ENCODE data around the gene ST6GAL2.

ST6GAL2 gene

DNA sequence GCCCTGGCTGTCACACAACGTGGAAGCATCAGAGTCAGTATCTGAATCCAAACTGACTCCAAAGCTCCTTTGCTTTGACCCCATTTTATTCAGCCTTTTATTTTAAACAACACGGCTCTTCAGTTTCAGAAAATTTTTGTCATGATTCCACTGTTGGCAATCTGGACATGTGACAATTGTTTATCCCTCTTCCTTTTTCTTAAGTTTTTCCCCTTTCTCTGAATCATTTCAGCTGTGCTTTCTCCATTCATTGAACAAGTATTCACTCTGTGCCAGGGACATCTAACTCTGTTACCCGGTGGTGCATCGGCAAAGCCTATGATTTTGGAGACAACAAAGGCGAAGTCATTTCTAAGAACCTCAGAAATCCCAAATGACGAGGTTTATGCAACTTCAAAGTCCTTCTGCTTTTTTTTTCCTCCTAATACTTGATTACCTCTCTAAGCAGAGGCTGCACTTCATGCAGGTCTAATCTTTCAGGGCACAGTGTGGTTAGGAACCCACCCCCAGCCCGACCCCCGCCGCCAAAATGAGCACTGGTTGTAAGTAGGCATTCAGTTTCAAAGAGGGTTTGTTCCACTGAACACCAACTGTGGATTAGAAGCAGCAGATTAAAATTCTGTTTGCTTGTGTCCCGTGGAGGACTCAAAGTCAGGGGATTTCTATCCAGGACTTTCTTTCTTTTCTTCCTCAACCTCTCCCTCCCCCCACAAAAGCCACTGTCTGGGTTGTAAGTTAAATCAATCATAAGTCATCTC is 18.6 kb downstream of the ST6GAL2 start:
- in situ Hi-C loops (cut with HindIII; ENCODE audit: low pct_ligation_motif_present, low pct_unique_long_range_greater_than_20kb, low sequenced_read_pairs) = no loop called here
- no peak for DNase-seq

DNA sequence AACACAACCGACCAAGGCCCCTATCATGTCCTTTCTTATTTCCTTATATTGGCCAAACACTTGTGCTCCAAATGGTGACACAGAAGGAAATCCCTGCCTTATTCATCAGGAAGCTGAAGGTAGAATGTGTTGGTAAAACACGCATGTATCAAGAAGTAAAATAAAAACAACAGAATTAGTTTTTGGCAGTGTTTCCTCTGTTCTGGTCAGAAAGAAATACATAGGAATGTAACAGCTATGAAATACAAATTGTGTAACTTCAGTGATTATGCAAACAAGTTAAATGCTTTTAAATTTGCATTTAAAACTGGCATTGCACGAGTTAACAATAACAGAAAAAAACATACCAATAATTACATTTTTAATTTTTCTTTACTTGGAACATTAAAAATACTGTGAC is 19.3 kb downstream of the ST6GAL2 start:
- in situ Hi-C loops (cut with HindIII; ENCODE audit: low pct_ligation_motif_present, low pct_unique_long_range_greater_than_20kb, low sequenced_read_pairs) = no loop called here
- no peak for DNase-seq

DNA sequence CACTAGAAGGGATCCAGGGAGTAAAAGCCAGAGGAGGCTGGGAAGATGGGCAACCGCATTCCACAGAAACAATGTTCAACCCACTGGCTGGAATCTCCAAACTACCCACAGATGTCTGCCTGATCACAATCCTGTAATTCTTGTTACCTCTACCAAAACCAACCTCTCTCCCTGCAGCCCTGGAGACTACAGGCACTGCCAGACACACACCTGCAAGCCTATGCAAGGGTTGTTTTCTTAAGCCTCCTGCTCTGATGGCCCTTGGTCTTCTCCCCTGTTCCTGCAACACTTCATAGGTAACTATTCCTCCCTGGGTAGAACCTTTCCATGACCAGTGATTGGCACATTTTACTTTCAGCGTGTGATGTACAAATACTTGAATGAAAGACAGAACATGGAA is 21.9 kb downstream of the ST6GAL2 start:
- no peak for DNase-seq
- in situ Hi-C loops (cut with HindIII; ENCODE audit: low pct_ligation_motif_present, low pct_unique_long_range_greater_than_20kb, low sequenced_read_pairs) = no loop called here

DNA sequence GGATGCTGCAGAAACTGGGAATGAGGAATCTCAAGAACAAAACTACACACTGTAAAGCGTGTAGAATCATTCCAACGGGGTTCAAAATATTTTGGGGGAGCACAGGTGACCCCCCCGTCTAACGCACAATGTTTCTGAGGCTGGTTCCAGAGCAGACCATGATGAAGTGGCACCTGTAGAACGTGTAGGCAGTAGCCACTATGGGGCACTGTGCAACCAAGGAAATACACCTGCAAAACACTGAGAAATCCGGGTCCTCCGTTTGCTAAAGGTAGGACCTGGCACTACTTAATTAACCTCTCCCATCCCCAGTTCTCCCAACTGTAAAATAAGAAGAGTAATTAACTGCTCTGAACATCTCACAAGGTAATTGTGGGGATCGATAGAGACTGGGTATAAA is 22.6 kb downstream of the ST6GAL2 start:
- no peak for DNase-seq
- in situ Hi-C loops (cut with HindIII; ENCODE audit: low pct_ligation_motif_present, low pct_unique_long_range_greater_than_20kb, low sequenced_read_pairs) = no loop called here

DNA sequence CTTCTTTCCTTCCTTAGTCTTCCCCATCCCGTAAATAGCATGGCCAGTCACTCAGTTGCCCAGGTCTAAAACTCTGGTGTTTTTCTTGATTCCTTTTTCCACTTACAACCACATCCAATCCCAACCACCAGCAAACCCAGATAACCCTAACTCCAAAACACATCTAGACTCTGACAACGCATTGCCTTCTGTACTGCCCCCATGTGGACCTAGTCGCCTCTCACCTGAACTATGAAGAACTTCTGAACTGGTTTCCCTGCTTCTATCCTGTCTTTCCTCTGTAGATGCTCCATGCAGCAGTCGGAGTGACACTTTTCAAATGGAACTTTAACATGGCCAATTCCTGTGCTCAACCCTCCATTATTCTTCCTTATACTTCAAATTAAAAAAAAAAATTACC is 26.5 kb downstream of the ST6GAL2 start:
- in situ Hi-C loops (cut with HindIII; ENCODE audit: low pct_ligation_motif_present, low pct_unique_long_range_greater_than_20kb, low sequenced_read_pairs) = no loop called here
- DNase-seq = no peak

DNA sequence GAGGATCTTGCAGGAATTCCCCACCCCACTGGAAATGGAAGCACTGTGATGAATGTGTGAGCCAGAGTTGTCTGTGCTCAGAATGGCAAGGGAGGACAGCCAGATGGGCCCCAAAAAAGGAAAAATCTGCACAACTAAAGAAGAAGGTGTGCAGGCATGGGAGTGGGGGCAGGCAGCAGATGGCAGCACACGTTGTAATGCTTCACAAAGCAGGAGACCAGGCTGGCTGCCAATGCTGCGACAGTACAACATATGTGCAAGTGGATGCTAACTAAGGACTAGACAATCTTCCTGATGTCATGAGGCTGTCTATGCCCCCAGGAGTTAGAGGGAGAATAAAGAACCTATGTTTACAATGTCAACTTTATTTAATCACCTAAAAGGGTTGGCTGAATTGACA is 27.2 kb downstream of the ST6GAL2 start:
- DNase-seq = no peak
- in situ Hi-C loops (cut with HindIII; ENCODE audit: low pct_ligation_motif_present, low pct_unique_long_range_greater_than_20kb, low sequenced_read_pairs) = no loop called here

DNA sequence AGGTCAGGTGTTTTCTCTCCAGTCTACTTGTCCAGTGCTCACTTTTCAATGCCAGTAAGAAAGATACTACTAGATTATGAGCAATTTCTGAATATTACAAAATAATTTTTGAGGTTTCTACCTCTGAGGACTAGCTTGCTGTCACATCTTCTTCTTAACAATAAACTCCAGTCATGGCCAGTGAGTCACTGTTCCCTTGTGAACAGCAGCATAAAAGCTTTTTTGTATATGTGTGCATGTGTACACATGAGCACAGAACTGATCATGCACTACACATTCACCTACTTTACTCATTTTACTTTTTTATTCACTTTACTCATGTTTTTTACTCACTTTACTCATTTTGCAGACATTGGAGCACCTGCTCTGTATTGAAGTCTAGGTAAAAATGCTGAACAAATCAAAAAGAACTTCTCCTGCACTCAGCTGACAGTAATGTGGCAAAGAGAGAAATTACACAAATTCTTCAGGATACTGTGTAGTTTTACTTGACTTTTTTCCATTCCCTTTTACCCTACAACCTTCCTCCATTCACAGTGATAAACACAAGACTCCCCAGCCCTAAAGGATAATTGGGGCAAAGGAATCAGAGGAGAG is 28.0 kb downstream of the ST6GAL2 start:
- DNase-seq = no peak
- in situ Hi-C loops (cut with HindIII; ENCODE audit: low pct_ligation_motif_present, low pct_unique_long_range_greater_than_20kb, low sequenced_read_pairs) = no loop called here

DNA sequence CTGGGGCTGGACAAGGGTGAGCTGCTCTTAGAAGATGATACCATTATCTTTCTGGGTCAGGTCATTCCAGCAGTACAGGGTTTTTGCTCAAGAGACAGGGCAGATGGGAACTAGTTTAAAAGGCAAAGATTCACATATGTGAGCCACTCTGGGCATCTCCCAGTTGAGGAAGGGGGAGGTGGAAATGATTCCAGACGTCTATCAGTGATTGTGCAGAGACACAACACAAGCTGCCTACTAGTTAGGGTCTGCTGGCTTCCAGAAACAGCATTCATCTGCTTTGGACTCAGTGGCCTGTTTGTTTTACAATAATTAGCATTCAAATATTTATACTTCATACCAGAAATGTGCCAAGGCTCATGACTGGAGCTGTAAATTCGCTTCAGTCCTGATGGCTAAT is 32.3 kb downstream of the ST6GAL2 start:
- no peak for DNase-seq
- in situ Hi-C loops (cut with HindIII; ENCODE audit: low pct_ligation_motif_present, low pct_unique_long_range_greater_than_20kb, low sequenced_read_pairs) = no loop called here

DNA sequence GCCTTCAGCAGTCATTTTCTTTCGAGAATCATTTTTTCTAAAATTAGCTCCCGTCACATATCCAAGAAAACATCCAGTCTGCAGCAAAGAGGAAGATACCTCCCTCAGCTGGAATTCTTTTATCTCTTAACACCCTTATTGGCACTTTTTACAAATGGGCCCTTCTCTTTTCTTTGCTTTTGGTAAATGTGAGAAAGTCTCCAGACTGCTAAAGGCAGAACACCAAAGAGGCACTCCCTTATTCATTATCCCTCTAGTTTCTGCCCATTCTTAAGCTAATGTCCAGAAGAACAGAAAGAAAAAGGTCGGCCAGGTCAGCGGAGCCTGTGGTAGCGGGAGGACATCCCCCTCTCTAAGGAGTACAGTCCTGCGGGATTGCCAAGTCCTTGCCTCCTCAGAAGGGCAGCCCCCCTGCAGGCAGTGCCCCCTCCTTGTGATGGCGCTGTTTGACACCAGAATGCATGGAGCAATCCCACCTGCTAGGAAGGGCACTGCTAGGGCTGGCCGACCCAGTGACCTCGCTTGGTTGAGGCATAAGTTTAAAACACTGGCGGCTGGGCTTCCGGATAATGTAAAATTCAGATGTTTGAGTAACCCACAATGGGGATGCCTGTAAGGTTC is 34.0 kb downstream of the ST6GAL2 start:
- DNase-seq = no peak
- in situ Hi-C loops (cut with HindIII; ENCODE audit: low pct_ligation_motif_present, low pct_unique_long_range_greater_than_20kb, low sequenced_read_pairs) = no loop called here

DNA sequence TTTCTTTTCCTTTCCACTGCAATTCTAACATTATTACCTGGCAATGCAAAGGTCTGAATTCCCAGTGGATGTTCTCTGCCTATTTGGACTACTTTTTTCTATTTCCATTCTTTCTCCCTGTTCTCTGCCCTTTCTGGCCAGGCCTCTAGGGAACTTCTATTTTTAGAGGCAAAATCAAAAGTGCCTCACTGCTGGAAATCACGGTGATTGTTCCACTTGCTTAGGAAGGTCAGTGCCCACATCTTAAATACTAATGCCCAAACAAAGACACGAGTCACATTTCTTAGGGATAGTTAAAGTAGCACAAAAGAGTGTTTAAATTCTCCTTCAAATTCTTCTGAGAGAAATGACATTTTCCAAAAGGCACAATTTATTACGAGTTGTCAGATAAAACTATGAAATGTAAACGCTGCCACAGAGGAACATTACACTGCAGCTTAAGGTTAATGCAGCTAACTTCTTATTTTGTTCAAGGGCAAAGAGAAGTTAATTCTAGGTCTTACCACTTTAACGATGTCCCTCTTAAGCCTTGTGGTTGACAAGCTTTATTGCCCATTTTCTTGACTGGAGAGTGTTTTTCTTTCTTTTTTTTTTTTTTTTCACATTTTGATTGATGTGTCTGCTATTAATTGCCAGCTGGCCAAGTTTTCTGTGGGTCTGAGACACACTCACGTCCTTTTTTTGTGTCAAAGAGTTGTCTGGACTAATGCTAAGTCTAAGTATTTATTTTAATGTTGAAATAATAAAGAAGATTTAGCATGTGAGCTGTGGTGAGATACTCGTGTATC is 34.7 kb downstream of the ST6GAL2 start:
- in situ Hi-C loops (cut with HindIII; ENCODE audit: low pct_ligation_motif_present, low pct_unique_long_range_greater_than_20kb, low sequenced_read_pairs) = no loop called here
- no peak for DNase-seq

DNA sequence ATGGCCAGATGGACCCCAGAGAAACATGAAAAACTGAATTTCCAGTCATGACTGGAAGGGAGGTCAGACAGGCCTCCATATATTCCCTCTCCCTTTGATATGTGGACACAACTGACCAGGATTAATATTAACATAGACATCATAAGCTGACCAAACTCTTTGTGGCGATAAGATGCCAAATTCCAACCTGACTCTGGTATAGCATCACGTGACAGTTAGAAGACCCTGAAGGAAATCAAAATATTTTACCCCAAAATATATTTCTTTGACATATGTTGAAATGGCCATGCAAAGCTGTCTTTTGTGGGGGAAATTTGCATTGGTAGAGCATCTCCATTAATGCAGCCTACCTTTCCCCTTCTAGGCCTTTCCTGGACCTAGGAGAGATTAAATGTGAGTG is 36.7 kb downstream of the ST6GAL2 start:
- no peak for DNase-seq
- in situ Hi-C loops (cut with HindIII; ENCODE audit: low pct_ligation_motif_present, low pct_unique_long_range_greater_than_20kb, low sequenced_read_pairs) = no loop called here

DNA sequence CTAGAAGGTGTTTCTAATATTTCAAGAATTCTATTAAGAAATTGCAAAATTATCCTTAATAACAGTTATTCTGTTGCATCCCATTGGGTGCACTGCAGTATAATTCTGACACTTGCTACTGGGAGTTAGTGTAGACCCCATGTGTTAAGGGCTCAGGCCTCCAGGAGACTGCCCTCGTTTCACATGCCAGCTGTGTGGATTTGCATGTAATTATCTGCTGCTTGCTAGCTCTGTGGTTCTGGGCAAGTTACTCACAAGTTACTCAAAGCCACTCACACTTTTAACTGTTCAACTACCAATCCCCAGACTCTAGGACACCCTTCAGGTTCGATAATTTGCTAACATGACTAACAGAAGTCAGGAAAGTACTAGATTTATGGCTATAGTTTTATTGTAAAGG is 38.6 kb downstream of the ST6GAL2 start:
- DNase-seq = no peak
- in situ Hi-C loops (cut with HindIII; ENCODE audit: low pct_ligation_motif_present, low pct_unique_long_range_greater_than_20kb, low sequenced_read_pairs) = no loop called here

DNA sequence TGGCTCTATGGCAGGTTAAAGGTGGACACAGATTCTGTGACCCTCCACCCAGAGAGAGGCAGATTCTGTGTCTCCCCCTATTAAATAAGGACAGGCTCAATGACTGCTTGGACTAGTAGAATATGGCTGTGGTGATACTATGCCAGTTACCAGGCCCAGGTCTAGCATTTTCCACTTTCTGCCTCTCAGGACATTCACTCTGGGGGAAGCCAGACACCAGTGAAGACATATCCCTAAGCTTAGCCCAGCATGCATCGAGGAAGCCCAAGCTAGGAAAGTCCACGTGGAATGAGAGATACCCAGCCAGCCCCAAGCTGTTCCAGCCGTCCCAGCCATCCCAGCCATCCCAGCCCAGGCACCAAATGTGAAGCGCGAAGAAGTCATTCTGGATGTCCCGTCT is 40.3 kb downstream of the ST6GAL2 start:
- in situ Hi-C loops (cut with HindIII; ENCODE audit: low pct_ligation_motif_present, low pct_unique_long_range_greater_than_20kb, low sequenced_read_pairs) = no loop called here
- no peak for DNase-seq

DNA sequence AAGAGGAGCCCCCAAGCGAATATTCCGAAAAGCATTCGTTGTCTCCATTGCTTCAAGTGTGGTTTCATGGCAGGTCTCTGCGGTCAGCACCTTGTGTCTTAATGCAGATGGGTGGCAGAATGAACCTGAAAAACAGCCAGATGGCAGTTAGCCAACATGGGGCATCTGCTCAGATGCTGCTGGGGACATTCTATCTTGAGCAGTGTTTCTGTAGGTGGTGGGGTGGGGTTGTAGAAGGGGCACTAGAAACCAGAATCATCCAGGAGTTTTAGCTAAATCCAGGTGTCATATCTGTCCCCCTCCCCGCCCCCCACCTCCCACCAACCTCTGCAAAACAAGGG is 42.1 kb downstream of the ST6GAL2 start:
- no peak for DNase-seq
- in situ Hi-C loops (cut with HindIII; ENCODE audit: low pct_ligation_motif_present, low pct_unique_long_range_greater_than_20kb, low sequenced_read_pairs) = no loop called here

DNA sequence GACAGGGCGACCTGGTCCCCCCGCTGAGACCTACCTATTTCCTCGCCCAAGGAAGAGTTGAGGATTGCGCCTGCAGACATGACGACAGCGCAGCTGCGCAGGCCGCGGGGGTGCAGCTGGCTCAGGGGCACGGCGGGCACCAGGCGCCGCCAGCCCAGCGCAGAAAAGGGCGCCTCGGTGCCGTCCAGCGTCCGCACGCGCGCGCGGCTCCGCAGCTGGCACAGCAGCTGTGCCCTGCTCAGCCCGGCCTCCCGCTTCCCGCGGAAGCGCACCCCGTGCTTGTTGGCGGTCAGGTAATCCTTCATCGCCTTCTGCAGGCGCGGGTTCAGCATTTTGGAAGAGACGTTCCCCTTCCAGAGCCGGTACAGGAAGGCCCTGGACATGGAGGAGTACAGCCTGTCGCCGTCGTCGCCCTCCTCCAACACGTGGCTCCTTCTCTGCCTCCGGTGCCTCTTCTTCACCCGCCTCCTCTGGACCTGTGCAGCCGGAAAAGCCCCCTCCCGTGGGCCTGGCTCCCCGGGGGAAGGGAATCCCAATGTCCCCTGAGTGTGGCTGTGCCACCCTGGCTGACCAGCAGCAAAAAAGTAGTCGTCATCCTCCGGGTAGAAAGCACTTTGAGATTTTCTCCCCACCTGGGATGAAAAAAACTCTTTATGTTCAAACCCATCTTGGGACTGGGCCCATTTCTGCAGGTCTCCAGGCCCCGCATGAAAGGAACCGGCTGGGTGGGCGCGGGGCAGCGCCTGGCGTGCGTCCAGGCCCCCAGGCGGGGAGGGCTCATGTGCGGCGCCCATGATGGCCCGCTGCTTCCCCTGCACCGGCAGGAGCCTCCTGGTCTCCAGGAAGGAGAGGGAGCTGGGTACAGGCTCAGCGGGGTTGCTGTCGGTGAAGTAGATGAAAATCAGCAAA is 42.7 kb downstream of the ST6GAL2 start:
- DNase-seq = no peak
- in situ Hi-C loops (cut with HindIII; ENCODE audit: low pct_ligation_motif_present, low pct_unique_long_range_greater_than_20kb, low sequenced_read_pairs) = no loop called here

DNA sequence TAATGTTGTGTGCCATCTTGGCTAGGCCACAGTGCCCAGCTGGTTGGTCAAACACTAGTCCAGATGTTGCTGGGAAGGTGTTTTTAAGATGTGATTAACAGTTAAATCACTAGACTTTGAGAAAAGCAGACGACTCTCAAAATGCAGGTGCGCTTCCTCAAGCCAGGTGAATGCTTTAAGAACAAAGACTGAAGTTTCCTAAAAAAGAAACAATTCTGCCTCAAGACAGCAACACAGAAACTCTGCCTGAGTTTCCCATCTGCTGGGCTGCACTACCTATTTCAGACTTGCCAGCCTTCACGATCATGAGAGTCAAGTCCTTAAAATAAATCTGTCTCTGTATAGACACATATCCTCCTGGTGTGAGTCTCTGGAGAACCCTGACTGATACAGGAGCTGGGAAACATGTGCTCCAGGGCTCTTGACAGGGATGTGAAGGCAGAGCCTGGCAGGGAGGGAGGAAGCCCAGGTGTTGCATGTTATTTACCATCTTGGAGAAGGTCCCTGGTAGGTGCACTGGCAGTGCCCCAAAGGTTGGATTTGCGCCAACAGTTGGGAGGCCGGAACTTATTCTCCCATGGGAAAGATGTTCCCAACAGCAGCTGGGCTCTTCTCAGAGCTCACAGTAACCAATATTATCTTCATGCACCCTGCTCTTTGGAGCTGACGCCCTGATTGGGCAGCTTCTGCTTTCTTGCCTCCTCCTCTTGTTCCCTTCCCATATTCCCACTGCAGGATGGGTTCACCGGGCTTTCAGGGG is 43.9 kb downstream of the ST6GAL2 start:
- in situ Hi-C loops (cut with HindIII; ENCODE audit: low pct_ligation_motif_present, low pct_unique_long_range_greater_than_20kb, low sequenced_read_pairs) = no loop called here
- DNase-seq = no peak

DNA sequence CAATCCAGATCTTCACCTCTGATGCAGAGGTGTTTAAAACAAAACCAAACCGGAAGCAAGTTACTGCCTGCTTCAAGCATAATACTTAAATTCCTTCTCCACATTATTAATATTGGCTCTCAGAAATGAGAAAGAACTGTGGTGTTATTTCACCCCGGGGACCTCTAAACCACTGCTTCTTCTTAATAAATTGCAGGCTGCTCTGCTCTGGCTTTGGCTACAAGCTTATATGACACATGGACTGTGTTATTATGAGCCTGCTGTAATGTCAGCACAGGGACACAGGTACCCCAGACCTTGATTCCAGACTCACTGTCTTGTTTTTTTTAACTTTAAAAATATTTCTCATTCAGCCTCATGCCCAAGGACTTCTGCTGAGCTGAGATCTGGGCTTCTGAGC is 45.1 kb downstream of the ST6GAL2 start:
- DNase-seq = no peak
- in situ Hi-C loops (cut with HindIII; ENCODE audit: low pct_ligation_motif_present, low pct_unique_long_range_greater_than_20kb, low sequenced_read_pairs) = no loop called here
